ENCODE measurements around the gene PCNX4. TPM values are rescaled to one million over a fixed set of nuclear protein-coding genes. Genes with fewer than 3 reads are reported as not detected.

PCNX4 gene
- total RNA-seq, 1 experiment from 2014 or later, result 48.4 TPM

DNA sequence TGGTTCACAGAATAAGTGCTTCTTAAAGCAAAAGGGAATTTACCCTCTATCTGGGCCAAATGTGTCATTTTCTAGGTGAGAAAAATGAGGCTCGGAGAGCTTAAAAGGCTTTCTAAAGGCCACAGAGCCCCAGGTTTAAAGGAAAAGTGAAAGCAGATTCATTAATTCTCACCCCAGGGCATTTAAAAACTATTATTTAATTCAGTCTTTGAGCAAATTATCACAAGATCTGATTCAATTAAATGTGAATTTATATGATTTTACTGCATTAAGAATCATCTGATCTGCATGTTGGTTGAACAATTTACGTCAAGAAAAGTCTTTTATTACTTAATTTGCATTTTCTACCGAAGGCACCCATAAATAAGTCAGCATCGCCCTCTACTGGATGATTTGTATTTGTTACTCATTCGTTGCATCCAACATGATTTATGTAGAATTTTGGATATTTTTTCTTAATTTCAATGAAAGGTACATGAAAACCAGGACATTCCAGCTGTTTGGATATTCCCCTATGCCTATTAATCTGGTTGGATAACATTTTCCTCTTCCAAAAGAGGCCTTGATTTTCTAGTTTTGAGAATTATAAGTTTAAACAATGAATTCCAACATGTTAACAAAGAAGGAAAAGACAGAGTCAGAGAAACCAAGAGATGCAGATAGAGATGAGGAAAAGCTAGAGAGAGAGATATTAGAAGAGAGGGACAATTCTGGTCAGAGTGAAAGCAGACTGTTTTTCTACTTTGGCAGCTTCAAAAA, 92.6 kb downstream of the PCNX4 start (continued):
- TF ChIP-seq, protein P1, sequence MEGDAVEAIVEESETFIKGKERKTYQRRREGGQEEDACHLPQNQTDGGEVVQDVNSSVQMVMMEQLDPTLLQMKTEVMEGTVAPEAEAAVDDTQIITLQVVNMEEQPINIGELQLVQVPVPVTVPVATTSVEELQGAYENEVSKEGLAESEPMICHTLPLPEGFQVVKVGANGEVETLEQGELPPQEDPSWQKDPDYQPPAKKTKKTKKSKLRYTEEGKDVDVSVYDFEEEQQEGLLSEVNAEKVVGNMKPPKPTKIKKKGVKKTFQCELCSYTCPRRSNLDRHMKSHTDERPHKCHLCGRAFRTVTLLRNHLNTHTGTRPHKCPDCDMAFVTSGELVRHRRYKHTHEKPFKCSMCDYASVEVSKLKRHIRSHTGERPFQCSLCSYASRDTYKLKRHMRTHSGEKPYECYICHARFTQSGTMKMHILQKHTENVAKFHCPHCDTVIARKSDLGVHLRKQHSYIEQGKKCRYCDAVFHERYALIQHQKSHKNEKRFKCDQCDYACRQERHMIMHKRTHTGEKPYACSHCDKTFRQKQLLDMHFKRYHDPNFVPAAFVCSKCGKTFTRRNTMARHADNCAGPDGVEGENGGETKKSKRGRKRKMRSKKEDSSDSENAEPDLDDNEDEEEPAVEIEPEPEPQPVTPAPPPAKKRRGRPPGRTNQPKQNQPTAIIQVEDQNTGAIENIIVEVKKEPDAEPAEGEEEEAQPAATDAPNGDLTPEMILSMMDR (IDR thresholded peaks at IDR 0.05 in 2 of 3, conservative IDR thresholded peaks at IDR 0.05 in 1 of 3; ENCODE audit: borderline replicate concordance in 1 of 3, insufficient read depth in 1 of 3, low read depth in 2 of 3, low read length in 2 of 3), result peak; percentile 46 to 84 (median 83); a peak in 5 of 6 replicates

DNA sequence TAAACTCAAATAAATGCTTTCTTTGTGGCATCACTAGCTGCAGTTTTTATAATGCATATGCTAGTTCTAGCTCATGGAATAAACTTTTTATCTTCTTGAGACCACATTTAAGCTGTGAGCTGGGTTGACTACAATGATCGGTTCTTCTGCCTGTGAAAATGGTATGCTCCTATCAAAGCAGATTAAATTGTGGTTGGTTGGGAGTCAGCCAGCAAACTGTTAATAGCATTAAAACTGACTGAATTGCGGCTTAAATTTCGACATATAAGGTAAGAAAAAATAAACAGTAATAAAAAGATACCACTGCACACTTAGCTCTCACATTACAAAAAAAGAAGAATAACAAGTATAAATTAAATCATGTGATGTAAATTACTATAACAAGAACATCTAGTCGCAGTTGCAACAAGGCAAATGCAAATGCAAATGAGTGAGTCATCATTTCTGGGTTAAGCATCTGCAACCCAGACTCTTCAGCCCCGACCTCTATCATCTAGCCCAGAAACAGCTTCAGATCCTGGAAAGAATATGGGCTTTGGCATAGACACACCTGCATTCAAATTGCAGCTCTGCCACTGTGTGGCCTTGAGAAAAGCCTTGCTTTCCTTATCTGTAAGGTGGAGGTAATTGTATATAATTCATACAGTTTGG, 93.3 kb downstream of the PCNX4 start:
- Histone ChIP-seq H3K9ac (ENCODE audit: low read length) (no peak overlapping the region), H4K20me1 (ENCODE audit: insufficient read depth) (no peaks in the 10 kb centered on the region), H2AFZ (ENCODE audit: low read depth, low read length, poor library complexity, severe bottlenecking) (no peak overlapping the region), H3K4me3 (replicated peaks in 1 of 2; ENCODE audit: low read depth in 1 of 2, low read length in 2 of 2) (no peak overlapping the region), H3K4me2 (ENCODE audit: low read length) (no peak overlapping the region), H3K36me3 (ENCODE audit: control insufficient read depth in 1 of 2, insufficient read depth in 2 of 2, low read length in 2 of 2) (no peaks in the 10 kb centered on the region), H3K4me1 (ENCODE audit: control insufficient read depth in 1 of 2, insufficient read depth in 2 of 2, low read length in 2 of 2) (peaks cover 0 to 6% of the 10 kb centered on the region in 2 experiments; a peak in 2 of 4 replicates), H3K79me2 (ENCODE audit: insufficient read depth, low read length) (no peaks in the 10 kb centered on the region), H3K9me3 (ENCODE audit: control insufficient read depth in 1 of 2, insufficient read depth in 1 of 2, low read depth in 1 of 2, low read length in 2 of 2) (no peaks in the 10 kb centered on the region), H3K27ac (ENCODE audit: low read depth, low read length) (no peak overlapping the region), H3K9me2 (ENCODE audit: insufficient read depth) (no peaks in the 10 kb centered on the region), H3K27me3 (ENCODE audit: insufficient read depth, low read length) (no peaks in the 10 kb centered on the region)
- RAD21 ChIA-PET (ENCODE audit: low non-redundant PET in 1 of 2, low total read pairs in 2 of 2, uncharacterized antibody in 2 of 2, unreplicated experiment in 2 of 2), result interaction anchor here in 1 of 2 experiments (0.7 kb wide), 1 partner anchor 380 kb away, joined by 3 read pairs; no protein-coding TSS in a partner anchor
- no TSS peak for BruUV-seq (replicated peaks)
- POLR2A ChIA-PET, result interaction anchor here (0.8 kb wide), 1 partner anchor 64 kb away, joined by 3 read pairs; the partner anchor contains the start of gene PPM1A
- CTCF ChIA-PET, result interaction anchor here (0.8 to 4.4 kb wide), 12 partner anchors 63 to 701 kb away, joined by 3 to 50 read pairs (median 9); partner anchors contain the start of genes JKAMP and L3HYPDH
- no peak for ATAC-seq
- DNase-seq (ENCODE audit: low read depth, low spot score), result no peak
- intact Hi-C loops (cut with micrococcal nuclease), result loop anchor here (1.0 to 10.0 kb wide), 7 partner anchors 121 to 678 kb away; partner anchors contain the start of genes C14orf39 and CCDC175
- no peak for TF ChIP-seq TCF7L2 (IDR thresholded peaks at IDR 0.05; ENCODE audit: borderline replicate concordance, extremely low read depth, insufficient read depth, insufficient read length)
- TF ChIP-seq, protein P2, sequence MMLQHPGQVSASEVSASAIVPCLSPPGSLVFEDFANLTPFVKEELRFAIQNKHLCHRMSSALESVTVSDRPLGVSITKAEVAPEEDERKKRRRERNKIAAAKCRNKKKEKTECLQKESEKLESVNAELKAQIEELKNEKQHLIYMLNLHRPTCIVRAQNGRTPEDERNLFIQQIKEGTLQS (IDR thresholded peaks at IDR 0.05), result no peak
- TF ChIP-seq SRF (IDR thresholded peaks at IDR 0.05; ENCODE audit: low read depth), result no peak
- TF ChIP-seq RAD21 (IDR thresholded peaks at IDR 0.05; ENCODE audit: low read depth), result no peak
- no peak for TF ChIP-seq FOSL1 (IDR thresholded peaks at IDR 0.05; ENCODE audit: low read depth)
- no peak for TF ChIP-seq CEBPB (IDR thresholded peaks at IDR 0.05; ENCODE audit: low read depth)
- no peak for TF ChIP-seq POLR2AphosphoS5 (IDR thresholded peaks at IDR 0.05; ENCODE audit: low read depth, low read length)
- no peak for TF ChIP-seq ZFX (IDR thresholded peaks at IDR 0.05)
- TF ChIP-seq EGR1 (IDR thresholded peaks at IDR 0.05; ENCODE audit: low read depth), result no peak
- TF ChIP-seq, protein P3, sequence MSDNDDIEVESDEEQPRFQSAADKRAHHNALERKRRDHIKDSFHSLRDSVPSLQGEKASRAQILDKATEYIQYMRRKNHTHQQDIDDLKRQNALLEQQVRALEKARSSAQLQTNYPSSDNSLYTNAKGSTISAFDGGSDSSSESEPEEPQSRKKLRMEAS (IDR thresholded peaks at IDR 0.05), result no peak
- TF ChIP-seq, protein P4, sequence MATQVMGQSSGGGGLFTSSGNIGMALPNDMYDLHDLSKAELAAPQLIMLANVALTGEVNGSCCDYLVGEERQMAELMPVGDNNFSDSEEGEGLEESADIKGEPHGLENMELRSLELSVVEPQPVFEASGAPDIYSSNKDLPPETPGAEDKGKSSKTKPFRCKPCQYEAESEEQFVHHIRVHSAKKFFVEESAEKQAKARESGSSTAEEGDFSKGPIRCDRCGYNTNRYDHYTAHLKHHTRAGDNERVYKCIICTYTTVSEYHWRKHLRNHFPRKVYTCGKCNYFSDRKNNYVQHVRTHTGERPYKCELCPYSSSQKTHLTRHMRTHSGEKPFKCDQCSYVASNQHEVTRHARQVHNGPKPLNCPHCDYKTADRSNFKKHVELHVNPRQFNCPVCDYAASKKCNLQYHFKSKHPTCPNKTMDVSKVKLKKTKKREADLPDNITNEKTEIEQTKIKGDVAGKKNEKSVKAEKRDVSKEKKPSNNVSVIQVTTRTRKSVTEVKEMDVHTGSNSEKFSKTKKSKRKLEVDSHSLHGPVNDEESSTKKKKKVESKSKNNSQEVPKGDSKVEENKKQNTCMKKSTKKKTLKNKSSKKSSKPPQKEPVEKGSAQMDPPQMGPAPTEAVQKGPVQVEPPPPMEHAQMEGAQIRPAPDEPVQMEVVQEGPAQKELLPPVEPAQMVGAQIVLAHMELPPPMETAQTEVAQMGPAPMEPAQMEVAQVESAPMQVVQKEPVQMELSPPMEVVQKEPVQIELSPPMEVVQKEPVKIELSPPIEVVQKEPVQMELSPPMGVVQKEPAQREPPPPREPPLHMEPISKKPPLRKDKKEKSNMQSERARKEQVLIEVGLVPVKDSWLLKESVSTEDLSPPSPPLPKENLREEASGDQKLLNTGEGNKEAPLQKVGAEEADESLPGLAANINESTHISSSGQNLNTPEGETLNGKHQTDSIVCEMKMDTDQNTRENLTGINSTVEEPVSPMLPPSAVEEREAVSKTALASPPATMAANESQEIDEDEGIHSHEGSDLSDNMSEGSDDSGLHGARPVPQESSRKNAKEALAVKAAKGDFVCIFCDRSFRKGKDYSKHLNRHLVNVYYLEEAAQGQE (IDR thresholded peaks at IDR 0.05; ENCODE audit: low read depth), result no peak
- TF ChIP-seq ZBTB33 (IDR thresholded peaks at IDR 0.05; ENCODE audit: extremely low read depth, insufficient replicate concordance, low read length), result no peak
- TF ChIP-seq ELF1 (IDR thresholded peaks at IDR 0.05; ENCODE audit: borderline replicate concordance, low read depth), result no peak
- TF ChIP-seq POLR2A (IDR thresholded peaks at IDR 0.05; ENCODE audit: borderline replicate concordance, extremely low read depth, insufficient read depth, insufficient read length), result no peak

Measured in HCT116 (cell line).